GM19239 (cell line): ENCODE results near the gene DCUN1D2.

Experiments used
- DNase-seq: peaks from one replicate; pipeline ENCODE4 v3.0.0; 2011; ENCODE audit warnings: low spot score; ENCODE audit not compliant: insufficient read length
- FAIRE-seq: peaks from 2 replicates; lab custom pipeline; 2011; peaks lifted over from hg19 to GRCh38; lab: Jason Lieb, UNC

Gene DCUN1D2

GRCh38 chr13:113413898-113414282 is 76.6 kb downstream of the DCUN1D2 start:
- FAIRE-seq, result no peak
- DNase-seq, result no peak

GRCh38 chr13:113413178-113413897 is 77.2 kb downstream of the DCUN1D2 start:
- DNase-seq, result no peak

GRCh38 chr13:113412440-113412839 is 78.1 kb downstream of the DCUN1D2 start:
- FAIRE-seq (no peak), DNase-seq (no peak)

More at GRCh38 chr13:113413178-113413897, 77.2 kb downstream of the DCUN1D2 start:
- FAIRE-seq, result no peak

- no peak for DNase-seq
These were observed 79.1 kb downstream of the DCUN1D2 start for GRCh38 chr13:113411216-113412023.

GRCh38 chr13:113410472-113411201 is 79.9 kb downstream of the DCUN1D2 start:
- DNase-seq (no peak), FAIRE-seq (no peak)

More at GRCh38 chr13:113411216-113412023, 79.1 kb downstream of the DCUN1D2 start:
- FAIRE-seq, result no peak

GRCh38 chr13:113408562-113408961 is 81.9 kb downstream of the DCUN1D2 start:
- DNase-seq, result no peak
- no peak for FAIRE-seq

- FAIRE-seq, result no peak
- DNase-seq, result no peak
These were observed 82.7 kb downstream of the DCUN1D2 start for GRCh38 chr13:113407531-113408393.

- DNase-seq (no peak), FAIRE-seq (no peak)
These were observed 83.4 kb downstream of the DCUN1D2 start for GRCh38 chr13:113407103-113407530.

GRCh38 chr13:113406321-113407102 is 84.0 kb downstream of the DCUN1D2 start:
- no peak for FAIRE-seq
- DNase-seq, result no peak
